GM19452 (cell line): ENCODE data around the gene RTN4RL2.

Source experiments
- ATAC-seq: cut with Tn5 transposase; IDR thresholded peaks from one replicate; pipeline ENCODE4 v1.9.1; 2021; ENCODE audit not compliant: unreplicated experiment

Gene RTN4RL2

DNA sequence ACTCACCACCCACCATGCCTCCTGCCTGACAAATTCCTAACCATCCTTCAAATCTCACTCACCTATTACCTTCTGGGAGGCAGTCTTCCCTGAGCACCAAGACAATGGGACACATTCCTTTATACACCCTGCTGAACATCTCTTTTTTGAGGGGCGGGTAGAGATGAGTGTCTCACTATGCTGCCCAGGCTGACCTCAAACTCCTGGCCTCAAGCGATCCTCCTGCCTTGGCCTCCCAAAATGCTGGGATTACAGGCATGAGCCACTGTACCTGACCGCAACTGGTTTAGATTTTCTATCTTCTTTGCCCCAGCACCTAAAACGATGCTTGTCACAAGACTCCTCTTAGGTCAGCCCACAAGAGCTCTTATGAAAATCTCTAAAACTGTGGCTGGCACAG, 63.1 kb downstream of the RTN4RL2 start:
- no peak for ATAC-seq
